Colonic mucosa (tissue), 4 donors: Measurements from ENCODE around the gene SFSWAP. TPM values are rescaled to one million over a fixed set of nuclear protein-coding genes. Genes with fewer than 3 reads are reported as not detected.
"Not testable (repeated sequence)": the region's sequence is repeated elsewhere in the genome, so short reads cannot be mapped to it uniquely, and the experiment has no call there.

Experiments used
- DNase-seq: peaks from one replicate; pipeline ENCODE4 v3.0.0-alpha.2; 2020
- H3K27ac ChIP-seq: fragments of 200-600 bp; one replicate; pipeline ENCODE4 v1.8.0; 2021
- H3K27me3 ChIP-seq: fragments of 200-600 bp; one replicate; pipeline ENCODE4 v1.8.0; 2021
- H3K36me3 ChIP-seq: fragments of 200-600 bp; one replicate; pipeline ENCODE4 v1.8.0; 2021
- H3K4me1 ChIP-seq: fragments of 200-600 bp; one replicate; pipeline ENCODE4 v1.8.0; 2021; ENCODE audit warnings: mild to moderate bottlenecking
- H3K4me3 ChIP-seq: fragments of 200-600 bp; one replicate; pipeline ENCODE4 v1.8.0; 2021
- H3K9ac ChIP-seq, 2 donors: one replicate each; pipeline ENCODE4 v1.7.0; 2013; ENCODE audit warnings: control low read depth in 2 of 2, low read depth in 2 of 2, low read length in 2 of 2
- H3K9me3 ChIP-seq: fragments of 200-600 bp; one replicate; pipeline ENCODE4 v1.8.0; 2021
- intact Hi-C: fragments of 100-400 bp; cut with DNase I; formaldehyde crosslinking; loops from one replicate; pipeline ENCODE4 v1.14.1; 2022
- total RNA-seq, 2 donors: library from RNA; stranded (reverse); fragmentation: NEBNext Ultra II Directional in 1 of 2; extraction: Animal tissue kit (Norgen Biotek cat#: 25700) in 1 of 2; gene quantifications; one replicate each; pipeline ENCODE4 v1.2.1, GENCODE V29; 2021
- TF ChIP-seq, protein P1 (sequence below): fragments of 200-600 bp; IDR thresholded peaks from one replicate; pipeline ENCODE4 v1.8.0; 2022; ENCODE audit warnings: antibody characterized with exemption, mild to moderate bottlenecking
- donor health status: healthy.
- donor health status: DM: no; HTN: no; CAD: no.
- donor health status: DM: no; HTN: no; CAD: no.

The SFSWAP gene
- total RNA-seq, 2 donors from 2014 or later, result 28.2 to 35.6 TPM

- Histone ChIP-seq H3K27me3 (no peaks in the 10 kb centered on the region), H3K36me3 (peaks cover 7% of the 10 kb centered on the region), H3K4me3 (no peak overlapping the region), H3K27ac (no peak overlapping the region), H3K4me1 (no peaks in the 10 kb centered on the region), H3K9ac (no peak overlapping the region), H3K9me3 (no peaks in the 10 kb centered on the region)
- DNase-seq, result no peak
- intact Hi-C loops, result no loop called here
- TF ChIP-seq, protein P1, sequence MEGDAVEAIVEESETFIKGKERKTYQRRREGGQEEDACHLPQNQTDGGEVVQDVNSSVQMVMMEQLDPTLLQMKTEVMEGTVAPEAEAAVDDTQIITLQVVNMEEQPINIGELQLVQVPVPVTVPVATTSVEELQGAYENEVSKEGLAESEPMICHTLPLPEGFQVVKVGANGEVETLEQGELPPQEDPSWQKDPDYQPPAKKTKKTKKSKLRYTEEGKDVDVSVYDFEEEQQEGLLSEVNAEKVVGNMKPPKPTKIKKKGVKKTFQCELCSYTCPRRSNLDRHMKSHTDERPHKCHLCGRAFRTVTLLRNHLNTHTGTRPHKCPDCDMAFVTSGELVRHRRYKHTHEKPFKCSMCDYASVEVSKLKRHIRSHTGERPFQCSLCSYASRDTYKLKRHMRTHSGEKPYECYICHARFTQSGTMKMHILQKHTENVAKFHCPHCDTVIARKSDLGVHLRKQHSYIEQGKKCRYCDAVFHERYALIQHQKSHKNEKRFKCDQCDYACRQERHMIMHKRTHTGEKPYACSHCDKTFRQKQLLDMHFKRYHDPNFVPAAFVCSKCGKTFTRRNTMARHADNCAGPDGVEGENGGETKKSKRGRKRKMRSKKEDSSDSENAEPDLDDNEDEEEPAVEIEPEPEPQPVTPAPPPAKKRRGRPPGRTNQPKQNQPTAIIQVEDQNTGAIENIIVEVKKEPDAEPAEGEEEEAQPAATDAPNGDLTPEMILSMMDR, result no peak
These were observed 65.5 kb downstream of the SFSWAP start for GRCh38 chr12:131776237-131776889.

- H3K36me3 ChIP-seq, intact Hi-C loops, H3K9ac ChIP-seq, H3K4me3 ChIP-seq, H3K4me1 ChIP-seq, H3K27me3 ChIP-seq, H3K27ac ChIP-seq, DNase-seq, H3K9me3 ChIP-seq: not testable (repeated sequence)
These were observed 66.4 kb downstream of the SFSWAP start for GRCh38 chr12:131777269-131777668.

DNA sequence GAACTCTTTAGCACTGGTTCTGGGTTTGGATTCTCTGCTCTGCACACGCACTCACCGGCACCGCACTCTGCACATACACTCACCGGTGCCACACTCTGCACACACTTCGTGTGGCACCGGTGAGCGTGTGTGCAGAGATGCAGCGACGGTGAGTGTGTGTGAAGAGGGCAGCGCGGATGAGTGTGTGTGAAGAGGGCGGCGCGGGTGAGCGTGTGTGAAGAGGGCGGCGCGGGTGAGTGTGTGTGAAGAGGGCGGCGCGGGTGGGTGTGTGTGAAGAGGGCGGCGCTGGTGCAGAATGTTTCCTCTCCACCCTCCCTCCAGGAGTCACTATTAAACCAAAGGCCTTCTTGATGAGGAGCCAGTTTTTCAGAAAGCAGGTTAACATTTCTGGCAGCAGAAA lies 68.1 kb downstream of the SFSWAP start:
- H3K4me1 ChIP-seq, result no peaks in the 10 kb centered on the region
- no peaks in the 10 kb centered on the region for H3K9me3 ChIP-seq
- TF ChIP-seq, protein P1, result no peak
- no peak overlapping the region for H3K27ac ChIP-seq
- DNase-seq, result no peak
- H3K4me3 ChIP-seq, result no peak overlapping the region
- H3K27me3 ChIP-seq, result no peaks in the 10 kb centered on the region
- H3K36me3 ChIP-seq, result peaks cover 7% of the 10 kb centered on the region
- intact Hi-C loops, result no loop called here
- no peak overlapping the region for H3K9ac ChIP-seq

- no peaks in the 10 kb centered on the region for H3K4me1 ChIP-seq
- H3K4me3 ChIP-seq, result no peak overlapping the region
- no peaks in the 10 kb centered on the region for H3K27me3 ChIP-seq
- TF ChIP-seq, protein P1, result no peak
- H3K27ac ChIP-seq, result no peak overlapping the region
- H3K9ac ChIP-seq, result no peak overlapping the region
- no peak for DNase-seq
- peaks cover 14% of the 10 kb centered on the region for H3K36me3 ChIP-seq
- intact Hi-C loops, result no loop called here
- no peaks in the 10 kb centered on the region for H3K9me3 ChIP-seq
These were observed 71.2 kb downstream of the SFSWAP start for GRCh38 chr12:131782061-131782460.

GRCh38 chr12:131783915-131784541 lies 73.1 kb downstream of the SFSWAP start:
- intact Hi-C loops, result no loop called here

More at GRCh38 chr12:131783915-131784541, 73.1 kb downstream of the SFSWAP start:
- no peak for DNase-seq
- no peak overlapping the region for H3K9ac ChIP-seq
- H3K4me3 ChIP-seq, result no peak overlapping the region
- H3K9me3 ChIP-seq, result no peaks in the 10 kb centered on the region
- peaks cover 21% of the 10 kb centered on the region for H3K36me3 ChIP-seq
- no peaks in the 10 kb centered on the region for H3K27me3 ChIP-seq
- TF ChIP-seq, protein P1, result no peak
- H3K4me1 ChIP-seq, result no peaks in the 10 kb centered on the region
- H3K27ac ChIP-seq, result no peak overlapping the region
